HG03064 (cell line): ENCODE results near the gene GALK2.

Experiments used
- ATAC-seq: cut with Tn5 transposase; IDR thresholded peaks from one replicate; pipeline ENCODE4 v1.9.1; 2021; ENCODE audit warnings: low read depth; ENCODE audit not compliant: unreplicated experiment

GALK2 gene

GRCh38 chr15:49169880-49170597, at the start of gene GALK2:
GALK2 (plus strand) TSS chr15:49170247; CDS start chr15:49170323, 76 bp downstream.
- ATAC-seq = peak; percentile 98

GRCh38 chr15:49120832-49121231, 49.2 kb upstream of the GALK2 start:
- ATAC-seq = no peak

GRCh38 chr15:49121901-49122300, 48.1 kb upstream of the GALK2 start:
- ATAC-seq = no peak

GRCh38 chr15:49122541-49123062, 47.4 kb upstream of the GALK2 start:
- no peak for ATAC-seq

GRCh38 chr15:49124371-49124770, 45.7 kb upstream of the GALK2 start:
- ATAC-seq = no peak

GRCh38 chr15:49131403-49131802, 38.6 kb upstream of the GALK2 start:
- ATAC-seq = no peak

GRCh38 chr15:49134683-49135341, 35.2 kb upstream of the GALK2 start:
- peak; percentile 32 for ATAC-seq

GRCh38 chr15:49135342-49135857, 34.6 kb upstream of the GALK2 start:
- ATAC-seq = peak; percentile 62

- ATAC-seq = no peak
Measured at GRCh38 chr15:49135911-49136310, 34.1 kb upstream of the GALK2 start.

- ATAC-seq = no peak
Measured at GRCh38 chr15:49137861-49138260, 32.2 kb upstream of the GALK2 start.

- ATAC-seq = no peak
Measured at GRCh38 chr15:49145651-49146609, 24.1 kb upstream of the GALK2 start.

- no peak for ATAC-seq
Measured at GRCh38 chr15:49148298-49148697, 21.7 kb upstream of the GALK2 start.

- ATAC-seq = no peak
Measured at GRCh38 chr15:49148727-49149126, 21.3 kb upstream of the GALK2 start.

- ATAC-seq = no peak
Measured at GRCh38 chr15:49151831-49152230, 18.2 kb upstream of the GALK2 start.

GRCh38 chr15:49152552-49153312, 17.3 kb upstream of the GALK2 start:
- ATAC-seq = no peak

GRCh38 chr15:49154359-49154758, 15.7 kb upstream of the GALK2 start:
- ATAC-seq = no peak

- ATAC-seq = no peak
Measured at GRCh38 chr15:49154799-49155109, 15.3 kb upstream of the GALK2 start.

- ATAC-seq = peak; percentile 90
Measured at GRCh38 chr15:49155110-49155833, 14.8 kb upstream of the GALK2 start, which contains the start of gene COPS2. COPS2 (minus strand) TSS chr15:49155599; CDS start chr15:49155578, 21 bp downstream.
